ENCODE data around the gene IDI1.

DNA sequence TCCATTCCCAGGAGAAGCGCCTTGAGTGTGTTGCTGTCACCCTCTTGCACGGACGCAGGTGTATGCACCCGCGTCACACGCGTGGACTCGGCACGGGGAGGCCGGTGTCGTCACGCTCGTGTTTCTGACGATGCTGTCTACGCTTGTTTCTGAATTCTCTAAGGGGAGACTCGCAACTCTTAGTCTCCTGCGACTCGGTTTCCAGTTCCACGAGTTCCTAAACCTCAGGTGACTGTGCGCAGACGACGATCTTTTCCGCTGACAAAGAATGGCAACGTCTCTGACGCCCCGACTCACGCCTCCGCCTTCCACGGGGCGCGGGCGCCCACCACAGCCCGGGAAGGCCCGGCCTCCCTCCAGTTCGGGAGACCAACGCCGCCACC lies 579 bp downstream of the IDI1 start:
- TF ChIP-seq CTCF (conservative IDR thresholded peaks at IDR 0.05; ENCODE audit: low read length) (no peak), EZH2phosphoT487 (IDR thresholded peaks at IDR 0.05; ENCODE audit: borderline replicate concordance) (no peak)

Data from Loucy (cell line).